DOHH2 (cell line): ENCODE data around the gene TTC39B.

Experiments
- EZH2phosphoT487 ChIP-seq: fragments of 200-600 bp; sonication (generic); IDR thresholded peaks from 2 replicates; pipeline ENCODE4 v1.6.1; 2017; ENCODE audit warnings: borderline replicate concordance, mild to moderate bottlenecking, antibody characterized with exemption, low read length, moderate library complexity, mixed read lengths
- TF ChIP-seq, protein P1 (sequence below): fragments of 200-600 bp; sonication (generic); IDR thresholded peaks from one replicate; pipeline ENCODE4 v1.5.1; 2014; ENCODE audit warnings: antibody characterized with exemption, mild to moderate bottlenecking, low read depth, low read length; ENCODE audit not compliant: poor library complexity, severe bottlenecking

DNA sequence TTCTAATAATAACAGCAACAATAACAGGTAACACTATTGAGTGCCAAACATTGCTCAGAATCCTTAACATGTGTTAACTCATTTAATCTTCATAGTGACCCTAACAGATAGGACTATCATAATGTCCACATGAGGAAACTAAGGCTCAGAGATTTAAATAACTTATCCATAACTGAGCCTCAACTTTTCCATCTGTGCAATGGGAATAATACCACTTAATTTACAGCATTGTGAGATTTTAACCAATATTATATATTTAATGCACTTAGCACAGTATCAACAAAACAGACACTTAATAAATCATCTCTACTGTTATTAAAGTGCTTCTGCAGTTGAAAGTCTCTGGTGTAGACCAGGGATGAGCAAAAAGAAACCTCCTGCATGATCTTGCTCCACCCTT lies 28.2 kb downstream of the TTC39B start:
- TF ChIP-seq, protein P1, sequence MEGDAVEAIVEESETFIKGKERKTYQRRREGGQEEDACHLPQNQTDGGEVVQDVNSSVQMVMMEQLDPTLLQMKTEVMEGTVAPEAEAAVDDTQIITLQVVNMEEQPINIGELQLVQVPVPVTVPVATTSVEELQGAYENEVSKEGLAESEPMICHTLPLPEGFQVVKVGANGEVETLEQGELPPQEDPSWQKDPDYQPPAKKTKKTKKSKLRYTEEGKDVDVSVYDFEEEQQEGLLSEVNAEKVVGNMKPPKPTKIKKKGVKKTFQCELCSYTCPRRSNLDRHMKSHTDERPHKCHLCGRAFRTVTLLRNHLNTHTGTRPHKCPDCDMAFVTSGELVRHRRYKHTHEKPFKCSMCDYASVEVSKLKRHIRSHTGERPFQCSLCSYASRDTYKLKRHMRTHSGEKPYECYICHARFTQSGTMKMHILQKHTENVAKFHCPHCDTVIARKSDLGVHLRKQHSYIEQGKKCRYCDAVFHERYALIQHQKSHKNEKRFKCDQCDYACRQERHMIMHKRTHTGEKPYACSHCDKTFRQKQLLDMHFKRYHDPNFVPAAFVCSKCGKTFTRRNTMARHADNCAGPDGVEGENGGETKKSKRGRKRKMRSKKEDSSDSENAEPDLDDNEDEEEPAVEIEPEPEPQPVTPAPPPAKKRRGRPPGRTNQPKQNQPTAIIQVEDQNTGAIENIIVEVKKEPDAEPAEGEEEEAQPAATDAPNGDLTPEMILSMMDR, result no peak
- TF ChIP-seq EZH2phosphoT487, result no peak
